HepG2 (cell line): ENCODE data around the gene SLA2. TPM values are rescaled to one million over a fixed set of nuclear protein-coding genes. Genes with fewer than 3 reads are reported as not detected.

ENCODE experiments used
- CREM ChIP-seq, 2 experiments: sonication (generic) in 1 of 2; formaldehyde crosslinking in 1 of 2; IDR thresholded peaks; 2 replicates each; pipeline versions ENCODE4 v1.4.0 to v1.6.1; 2016 to 2020; ENCODE audit warnings: antibody characterized with exemption in 1 of 2, mild to moderate bottlenecking in 1 of 2, missing genetic modification reagents in 1 of 2
- MAFG ChIP-seq: sonication (generic); formaldehyde crosslinking; IDR thresholded peaks from 2 replicates; pipeline ENCODE4 v1.5.1; 2020; ENCODE audit warnings: mild to moderate bottlenecking, missing genetic modification reagents
- POLR2G ChIP-seq: fragments of 200-400 bp; formaldehyde crosslinking; IDR thresholded peaks from 2 replicates; pipeline ENCODE4 v1.6.1; 2018; ENCODE audit warnings: mild to moderate bottlenecking, low read depth, low read length, moderate library complexity
- STAG1 ChIP-seq: sonication (generic); formaldehyde crosslinking; IDR thresholded peaks from 2 replicates; pipeline ENCODE4 v1.4.0; 2020; ENCODE audit warnings: missing genetic modification reagents
- ZFY ChIP-seq: sonication (generic); formaldehyde crosslinking; IDR thresholded peaks from 2 replicates; pipeline ENCODE4 v1.4.0; 2020; ENCODE audit warnings: missing genetic modification reagents
- ZNF7 ChIP-seq: IDR thresholded peaks from 2 replicates; pipeline ENCODE4 v1.6.1; 2016; ENCODE audit warnings: missing biosample characterization, missing genetic modification reagents
- polyA plus RNA-seq, 8 experiments: library from polyadenylated mRNA; depleted of rRNA in 3 of 8; stranded (reverse) in 7 of 8; unstranded in 1 of 8; fragments of >200 nt; fragmentation: Illumina TruSeq in 4 of 8; extraction: Trizol in 4 of 8; gene quantifications; 2 replicates each; pipeline versions ENCODE4 v1.2.1 to v1.2.3, GENCODE V29; 2011 to 2016; ENCODE audit warnings: low read depth in 4 of 8, missing spikeins in 1 of 8, mixed read lengths in 1 of 8; ENCODE audit not compliant: insufficient read depth in 1 of 8
- total RNA-seq, 5 experiments: library from RNA; depleted of rRNA; stranded (reverse); fragments of >200 nt; fragmentation: Illumina TruSeq; extraction: Trizol; gene quantifications; 2 replicates each; pipeline ENCODE4 v1.2.3, GENCODE V29; 2016; ENCODE audit warnings: low read depth in 1 of 5
- TF ChIP-seq, protein P1 (sequence below): sonication (generic); formaldehyde crosslinking; IDR thresholded peaks from 2 replicates; pipeline ENCODE4 v1.4.0; 2020; ENCODE audit warnings: missing genetic modification reagents, mild to moderate bottlenecking, borderline replicate concordance
- TF ChIP-seq, protein P2 (sequence below): sonication (generic); formaldehyde crosslinking; IDR thresholded peaks from 2 replicates; pipeline ENCODE4 v1.4.0; 2020; ENCODE audit warnings: missing genetic modification reagents
- TF ChIP-seq, protein P3 (sequence below): sonication (generic); formaldehyde crosslinking; IDR thresholded peaks from 2 replicates; pipeline ENCODE4 v1.8.1; 2023; ENCODE audit warnings: mild to moderate bottlenecking, missing genetic modification reagents
- TF ChIP-seq, protein P4 (sequence below): sonication (generic); formaldehyde crosslinking; IDR thresholded peaks from 2 replicates; pipeline ENCODE4 v1.9.0; 2021; ENCODE audit warnings: missing genetic modification reagents, mild to moderate bottlenecking, borderline replicate concordance

The SLA2 gene
- total and polyA plus RNA-seq, 2 of the 13 experiments (the other 11 are each of a cell fraction or from before 2014, with no cell fraction given): 1.6 to 3.6 TPM

DNA sequence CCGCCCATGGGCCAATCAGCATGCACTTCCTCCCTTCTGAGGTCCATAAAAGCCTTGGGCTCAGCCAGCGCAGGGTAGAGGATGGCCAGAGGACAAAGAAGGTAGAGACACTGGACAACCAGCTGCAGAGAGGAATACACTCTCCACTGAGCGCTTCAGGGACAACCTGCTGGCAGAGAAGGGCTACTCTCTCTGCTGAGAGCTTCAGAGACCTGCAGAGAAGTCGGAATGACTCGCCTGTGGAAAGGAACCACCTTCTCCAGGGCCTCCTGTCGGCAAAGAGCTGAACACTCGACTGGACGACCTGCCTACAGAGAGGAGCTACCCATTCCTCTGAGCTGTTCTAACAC, 31.4 kb upstream of the SLA2 start (continued):
- TF ChIP-seq, protein P1, sequence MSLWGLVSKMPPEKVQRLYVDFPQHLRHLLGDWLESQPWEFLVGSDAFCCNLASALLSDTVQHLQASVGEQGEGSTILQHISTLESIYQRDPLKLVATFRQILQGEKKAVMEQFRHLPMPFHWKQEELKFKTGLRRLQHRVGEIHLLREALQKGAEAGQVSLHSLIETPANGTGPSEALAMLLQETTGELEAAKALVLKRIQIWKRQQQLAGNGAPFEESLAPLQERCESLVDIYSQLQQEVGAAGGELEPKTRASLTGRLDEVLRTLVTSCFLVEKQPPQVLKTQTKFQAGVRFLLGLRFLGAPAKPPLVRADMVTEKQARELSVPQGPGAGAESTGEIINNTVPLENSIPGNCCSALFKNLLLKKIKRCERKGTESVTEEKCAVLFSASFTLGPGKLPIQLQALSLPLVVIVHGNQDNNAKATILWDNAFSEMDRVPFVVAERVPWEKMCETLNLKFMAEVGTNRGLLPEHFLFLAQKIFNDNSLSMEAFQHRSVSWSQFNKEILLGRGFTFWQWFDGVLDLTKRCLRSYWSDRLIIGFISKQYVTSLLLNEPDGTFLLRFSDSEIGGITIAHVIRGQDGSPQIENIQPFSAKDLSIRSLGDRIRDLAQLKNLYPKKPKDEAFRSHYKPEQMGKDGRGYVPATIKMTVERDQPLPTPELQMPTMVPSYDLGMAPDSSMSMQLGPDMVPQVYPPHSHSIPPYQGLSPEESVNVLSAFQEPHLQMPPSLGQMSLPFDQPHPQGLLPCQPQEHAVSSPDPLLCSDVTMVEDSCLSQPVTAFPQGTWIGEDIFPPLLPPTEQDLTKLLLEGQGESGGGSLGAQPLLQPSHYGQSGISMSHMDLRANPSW (CRISPR knock-in tag): no peak
- TF ChIP-seq POLR2G: peak; percentile 99
- 0 out of 2 replicates have a peak, but pooled peaks have one; percentile 1 for TF ChIP-seq ZFY
- TF ChIP-seq CREM (IDR thresholded peaks at IDR 0.05): peak; percentile 35; the same call in 1 of the 2 replicates
- no peak for TF ChIP-seq CREM (CRISPR knock-in tag; IDR thresholded peaks at IDR 0.05)
- peak; percentile 11; the same call in 1 of the 2 replicates for TF ChIP-seq STAG1
- no peak for TF ChIP-seq MAFG (CRISPR knock-in tag)
- TF ChIP-seq, protein P2, sequence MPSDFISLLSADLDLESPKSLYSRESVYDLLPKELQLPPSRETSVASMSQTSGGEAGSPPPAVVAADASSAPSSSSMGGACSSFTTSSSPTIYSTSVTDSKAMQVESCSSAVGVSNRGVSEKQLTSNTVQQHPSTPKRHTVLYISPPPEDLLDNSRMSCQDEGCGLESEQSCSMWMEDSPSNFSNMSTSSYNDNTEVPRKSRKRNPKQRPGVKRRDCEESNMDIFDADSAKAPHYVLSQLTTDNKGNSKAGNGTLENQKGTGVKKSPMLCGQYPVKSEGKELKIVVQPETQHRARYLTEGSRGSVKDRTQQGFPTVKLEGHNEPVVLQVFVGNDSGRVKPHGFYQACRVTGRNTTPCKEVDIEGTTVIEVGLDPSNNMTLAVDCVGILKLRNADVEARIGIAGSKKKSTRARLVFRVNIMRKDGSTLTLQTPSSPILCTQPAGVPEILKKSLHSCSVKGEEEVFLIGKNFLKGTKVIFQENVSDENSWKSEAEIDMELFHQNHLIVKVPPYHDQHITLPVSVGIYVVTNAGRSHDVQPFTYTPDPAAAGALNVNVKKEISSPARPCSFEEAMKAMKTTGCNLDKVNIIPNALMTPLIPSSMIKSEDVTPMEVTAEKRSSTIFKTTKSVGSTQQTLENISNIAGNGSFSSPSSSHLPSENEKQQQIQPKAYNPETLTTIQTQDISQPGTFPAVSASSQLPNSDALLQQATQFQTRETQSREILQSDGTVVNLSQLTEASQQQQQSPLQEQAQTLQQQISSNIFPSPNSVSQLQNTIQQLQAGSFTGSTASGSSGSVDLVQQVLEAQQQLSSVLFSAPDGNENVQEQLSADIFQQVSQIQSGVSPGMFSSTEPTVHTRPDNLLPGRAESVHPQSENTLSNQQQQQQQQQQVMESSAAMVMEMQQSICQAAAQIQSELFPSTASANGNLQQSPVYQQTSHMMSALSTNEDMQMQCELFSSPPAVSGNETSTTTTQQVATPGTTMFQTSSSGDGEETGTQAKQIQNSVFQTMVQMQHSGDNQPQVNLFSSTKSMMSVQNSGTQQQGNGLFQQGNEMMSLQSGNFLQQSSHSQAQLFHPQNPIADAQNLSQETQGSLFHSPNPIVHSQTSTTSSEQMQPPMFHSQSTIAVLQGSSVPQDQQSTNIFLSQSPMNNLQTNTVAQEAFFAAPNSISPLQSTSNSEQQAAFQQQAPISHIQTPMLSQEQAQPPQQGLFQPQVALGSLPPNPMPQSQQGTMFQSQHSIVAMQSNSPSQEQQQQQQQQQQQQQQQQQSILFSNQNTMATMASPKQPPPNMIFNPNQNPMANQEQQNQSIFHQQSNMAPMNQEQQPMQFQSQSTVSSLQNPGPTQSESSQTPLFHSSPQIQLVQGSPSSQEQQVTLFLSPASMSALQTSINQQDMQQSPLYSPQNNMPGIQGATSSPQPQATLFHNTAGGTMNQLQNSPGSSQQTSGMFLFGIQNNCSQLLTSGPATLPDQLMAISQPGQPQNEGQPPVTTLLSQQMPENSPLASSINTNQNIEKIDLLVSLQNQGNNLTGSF: peak; percentile 57; the same call in 1 of the 2 replicates
- TF ChIP-seq ZNF7: no peak
- TF ChIP-seq, protein P3, sequence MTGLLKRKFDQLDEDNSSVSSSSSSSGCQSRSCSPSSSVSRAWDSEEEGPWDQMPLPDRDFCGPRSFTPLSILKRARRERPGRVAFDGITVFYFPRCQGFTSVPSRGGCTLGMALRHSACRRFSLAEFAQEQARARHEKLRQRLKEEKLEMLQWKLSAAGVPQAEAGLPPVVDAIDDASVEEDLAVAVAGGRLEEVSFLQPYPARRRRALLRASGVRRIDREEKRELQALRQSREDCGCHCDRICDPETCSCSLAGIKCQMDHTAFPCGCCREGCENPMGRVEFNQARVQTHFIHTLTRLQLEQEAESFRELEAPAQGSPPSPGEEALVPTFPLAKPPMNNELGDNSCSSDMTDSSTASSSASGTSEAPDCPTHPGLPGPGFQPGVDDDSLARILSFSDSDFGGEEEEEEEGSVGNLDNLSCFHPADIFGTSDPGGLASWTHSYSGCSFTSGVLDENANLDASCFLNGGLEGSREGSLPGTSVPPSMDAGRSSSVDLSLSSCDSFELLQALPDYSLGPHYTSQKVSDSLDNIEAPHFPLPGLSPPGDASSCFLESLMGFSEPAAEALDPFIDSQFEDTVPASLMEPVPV: 0 out of 2 replicates have a peak, but pooled peaks have one; percentile 10
- TF ChIP-seq, protein P4, sequence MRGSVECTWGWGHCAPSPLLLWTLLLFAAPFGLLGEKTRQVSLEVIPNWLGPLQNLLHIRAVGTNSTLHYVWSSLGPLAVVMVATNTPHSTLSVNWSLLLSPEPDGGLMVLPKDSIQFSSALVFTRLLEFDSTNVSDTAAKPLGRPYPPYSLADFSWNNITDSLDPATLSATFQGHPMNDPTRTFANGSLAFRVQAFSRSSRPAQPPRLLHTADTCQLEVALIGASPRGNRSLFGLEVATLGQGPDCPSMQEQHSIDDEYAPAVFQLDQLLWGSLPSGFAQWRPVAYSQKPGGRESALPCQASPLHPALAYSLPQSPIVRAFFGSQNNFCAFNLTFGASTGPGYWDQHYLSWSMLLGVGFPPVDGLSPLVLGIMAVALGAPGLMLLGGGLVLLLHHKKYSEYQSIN: no peak
